ENCODE data around the gene PARP11. TPM values are rescaled to one million over a fixed set of nuclear protein-coding genes. Genes with fewer than 3 reads are reported as not detected.

Gene PARP11
- total RNA-seq, 1 experiment from 2014 or later: 2.7 TPM

GRCh38 chr12:3888659-3889058 lies 15.5 kb upstream of the PARP11 start:
- no peak for TF ChIP-seq ATF3 (IDR thresholded peaks at IDR 0.05)
- TF ChIP-seq EZH2phosphoT487 (IDR thresholded peaks at IDR 0.05; ENCODE audit: borderline replicate concordance): no peak
- no peak for TF ChIP-seq SP1 (IDR thresholded peaks at IDR 0.05; ENCODE audit: low read depth)
- ATAC-seq (no peak), DNase-seq (ENCODE audit: low read depth, low spot score) (no peak)
- Histone ChIP-seq H3K4me1 (ENCODE audit: control insufficient read depth in 1 of 2, insufficient read depth in 2 of 2, low read length in 2 of 2) (no peaks in the 10 kb centered on the region), H3K4me3 (replicated peaks in 1 of 2; ENCODE audit: low read depth in 1 of 2, low read length in 2 of 2) (no peak overlapping the region), H3K4me2 (ENCODE audit: low read length) (no peak overlapping the region), H3K36me3 (ENCODE audit: control insufficient read depth in 1 of 2, insufficient read depth in 2 of 2, low read length in 2 of 2) (no peaks in the 10 kb centered on the region), H3K9me2 (ENCODE audit: insufficient read depth) (no peaks in the 10 kb centered on the region), H4K20me1 (ENCODE audit: insufficient read depth) (no peaks in the 10 kb centered on the region), H2AFZ (ENCODE audit: low read depth, low read length, poor library complexity, severe bottlenecking) (no peak overlapping the region), H3K79me2 (ENCODE audit: insufficient read depth, low read length) (no peaks in the 10 kb centered on the region), H3K27ac (ENCODE audit: low read depth, low read length) (no peak overlapping the region), H3K9me3 (ENCODE audit: control insufficient read depth in 1 of 2, insufficient read depth in 1 of 2, low read depth in 1 of 2, low read length in 2 of 2) (no peaks in the 10 kb centered on the region), H3K27me3 (ENCODE audit: insufficient read depth, low read length) (peaks cover 32% of the 10 kb centered on the region), H3K9ac (ENCODE audit: low read length) (no peak overlapping the region)
- intact Hi-C loops (cut with micrococcal nuclease): loop anchor here (10.0 kb wide), 1 partner anchor 636 kb away; no protein-coding TSS in a partner anchor
- RAD21 ChIA-PET (ENCODE audit: low non-redundant PET in 1 of 2, low total read pairs in 2 of 2, uncharacterized antibody in 2 of 2, unreplicated experiment in 2 of 2): interaction anchor here in 1 of 2 experiments (0.7 kb wide), 1 partner anchor 142 kb away, joined by 3 read pairs; no protein-coding TSS in a partner anchor
- BruUV-seq (replicated peaks): no TSS peak
- CTCF ChIA-PET: interaction anchor here (0.8 kb wide), 1 partner anchor 149 kb away, joined by 3 read pairs; no protein-coding TSS in a partner anchor
- POLR2A ChIA-PET: no interaction called here

- DNase-seq (ENCODE audit: low read depth, low spot score) (peak; percentile 8), ATAC-seq (no peak)
- H3K4me2 ChIP-seq (ENCODE audit: low read length): peak overlapping the region; percentile 35
- intact Hi-C loops (cut with micrococcal nuclease): loop anchor here (1.0 to 10.0 kb wide), 3 partner anchors 152 to 639 kb away; no protein-coding TSS in a partner anchor
- no peaks in the 10 kb centered on the region for H4K20me1 ChIP-seq (ENCODE audit: insufficient read depth)
- RAD21 ChIA-PET (ENCODE audit: low non-redundant PET in 1 of 2, low total read pairs in 2 of 2, uncharacterized antibody in 2 of 2, unreplicated experiment in 2 of 2): interaction anchor here (0.6 to 1.7 kb wide), 4 partner anchors 105 to 391 kb away, joined by 3 to 5 read pairs (median 4); no protein-coding TSS in a partner anchor
- no peak overlapping the region for H3K4me3 ChIP-seq (replicated peaks in 1 of 2; ENCODE audit: low read depth in 1 of 2, low read length in 2 of 2)
- TF ChIP-seq RAD21 (IDR thresholded peaks at IDR 0.05; ENCODE audit: low read depth): peak; percentile 74
- no peak for TF ChIP-seq TCF7L2 (IDR thresholded peaks at IDR 0.05; ENCODE audit: borderline replicate concordance, extremely low read depth, insufficient read depth, insufficient read length)
- TF ChIP-seq, protein P1, sequence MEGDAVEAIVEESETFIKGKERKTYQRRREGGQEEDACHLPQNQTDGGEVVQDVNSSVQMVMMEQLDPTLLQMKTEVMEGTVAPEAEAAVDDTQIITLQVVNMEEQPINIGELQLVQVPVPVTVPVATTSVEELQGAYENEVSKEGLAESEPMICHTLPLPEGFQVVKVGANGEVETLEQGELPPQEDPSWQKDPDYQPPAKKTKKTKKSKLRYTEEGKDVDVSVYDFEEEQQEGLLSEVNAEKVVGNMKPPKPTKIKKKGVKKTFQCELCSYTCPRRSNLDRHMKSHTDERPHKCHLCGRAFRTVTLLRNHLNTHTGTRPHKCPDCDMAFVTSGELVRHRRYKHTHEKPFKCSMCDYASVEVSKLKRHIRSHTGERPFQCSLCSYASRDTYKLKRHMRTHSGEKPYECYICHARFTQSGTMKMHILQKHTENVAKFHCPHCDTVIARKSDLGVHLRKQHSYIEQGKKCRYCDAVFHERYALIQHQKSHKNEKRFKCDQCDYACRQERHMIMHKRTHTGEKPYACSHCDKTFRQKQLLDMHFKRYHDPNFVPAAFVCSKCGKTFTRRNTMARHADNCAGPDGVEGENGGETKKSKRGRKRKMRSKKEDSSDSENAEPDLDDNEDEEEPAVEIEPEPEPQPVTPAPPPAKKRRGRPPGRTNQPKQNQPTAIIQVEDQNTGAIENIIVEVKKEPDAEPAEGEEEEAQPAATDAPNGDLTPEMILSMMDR (IDR thresholded peaks at IDR 0.05 in 2 of 3, conservative IDR thresholded peaks at IDR 0.05 in 1 of 3; ENCODE audit: borderline replicate concordance in 1 of 3, insufficient read depth in 1 of 3, low read depth in 2 of 3, low read length in 2 of 3): peak; percentile 40 to 84 (median 71); a peak in 5 of 6 replicates
- no peak overlapping the region for H3K27ac ChIP-seq (ENCODE audit: low read depth, low read length)
- POLR2A ChIA-PET: interaction anchor here (1.8 kb wide), 1 partner anchor 392 kb away, joined by 5 read pairs; no protein-coding TSS in a partner anchor
- H3K9me2 ChIP-seq (ENCODE audit: insufficient read depth): no peaks in the 10 kb centered on the region
- CTCF ChIA-PET: interaction anchor here (0.7 to 5.1 kb wide), 12 partner anchors 8 to 423 kb away, joined by 3 to 91 read pairs (median 4); partner anchors contain the start of gene PARP11
- H3K36me3 ChIP-seq (ENCODE audit: control insufficient read depth in 1 of 2, insufficient read depth in 2 of 2, low read length in 2 of 2): no peaks in the 10 kb centered on the region
- H2AFZ ChIP-seq (ENCODE audit: low read depth, low read length, poor library complexity, severe bottlenecking): no peak overlapping the region
- H3K4me1 ChIP-seq (ENCODE audit: control insufficient read depth in 1 of 2, insufficient read depth in 2 of 2, low read length in 2 of 2): no peaks in the 10 kb centered on the region
- no TSS peak for BruUV-seq (replicated peaks)
- peaks cover 33% of the 10 kb centered on the region for H3K27me3 ChIP-seq (ENCODE audit: insufficient read depth, low read length)
- H3K9ac ChIP-seq (ENCODE audit: low read length): no peak overlapping the region
- H3K79me2 ChIP-seq (ENCODE audit: insufficient read depth, low read length): no peaks in the 10 kb centered on the region
- H3K9me3 ChIP-seq (ENCODE audit: control insufficient read depth in 1 of 2, insufficient read depth in 1 of 2, low read depth in 1 of 2, low read length in 2 of 2): no peaks in the 10 kb centered on the region
Observed at GRCh38 chr12:3885277-3886094, 12.3 kb upstream of the PARP11 start.

Measured in HCT116 (cell line).